ENCODE data around the gene ZBTB44. TPM values are rescaled to one million over a fixed set of nuclear protein-coding genes. Genes with fewer than 3 reads are reported as not detected.

The ZBTB44 gene, protein sequence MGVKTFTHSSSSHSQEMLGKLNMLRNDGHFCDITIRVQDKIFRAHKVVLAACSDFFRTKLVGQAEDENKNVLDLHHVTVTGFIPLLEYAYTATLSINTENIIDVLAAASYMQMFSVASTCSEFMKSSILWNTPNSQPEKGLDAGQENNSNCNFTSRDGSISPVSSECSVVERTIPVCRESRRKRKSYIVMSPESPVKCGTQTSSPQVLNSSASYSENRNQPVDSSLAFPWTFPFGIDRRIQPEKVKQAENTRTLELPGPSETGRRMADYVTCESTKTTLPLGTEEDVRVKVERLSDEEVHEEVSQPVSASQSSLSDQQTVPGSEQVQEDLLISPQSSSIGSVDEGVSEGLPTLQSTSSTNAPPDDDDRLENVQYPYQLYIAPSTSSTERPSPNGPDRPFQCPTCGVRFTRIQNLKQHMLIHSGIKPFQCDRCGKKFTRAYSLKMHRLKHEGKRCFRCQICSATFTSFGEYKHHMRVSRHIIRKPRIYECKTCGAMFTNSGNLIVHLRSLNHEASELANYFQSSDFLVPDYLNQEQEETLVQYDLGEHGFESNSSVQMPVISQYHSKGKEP
- 125 TPM for total RNA-seq

DNA sequence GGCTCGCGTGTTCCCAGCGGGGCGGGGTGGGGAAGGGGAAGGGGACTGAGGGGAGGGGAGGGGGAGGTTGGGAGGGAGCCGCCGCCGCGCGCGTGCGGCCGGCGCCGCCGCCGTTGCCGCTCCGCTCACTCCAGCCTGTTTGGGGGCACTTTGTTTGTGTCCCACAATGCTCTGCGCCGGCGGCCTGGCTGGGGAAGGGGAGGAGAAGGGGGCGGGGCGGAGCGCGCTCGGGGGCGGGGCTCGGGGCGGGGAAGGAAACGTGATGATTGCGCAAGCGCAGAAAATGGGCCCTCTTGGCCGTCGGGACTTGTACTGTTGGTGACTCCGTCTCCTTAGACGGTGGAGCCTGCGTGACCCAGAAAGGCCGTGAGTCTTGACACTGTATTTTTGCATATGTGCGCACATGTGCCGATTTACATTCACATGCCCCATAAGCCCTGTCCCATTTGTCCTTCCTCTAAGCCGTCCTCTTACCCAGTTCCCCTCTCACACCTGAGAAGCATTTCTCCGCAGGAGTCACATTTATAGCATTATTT, at the start of gene ZBTB44:
Gene ZBTB44, minus strand, starts transcription at position 168 of the 536 bp plus-strand sequence. CDS start 53,044 bp downstream, outside the sequence.

Small RNA genes lying within 50 kb of the gene (small RNA-seq; reads per million reads assigned to genes)
- not detected for gene RN7SL778P (ENCODE audit: low replicate concordance)

Other genes with a start within 250 kb of the ZBTB44 start
- gene APLP2, start 245.0 kb downstream of the ZBTB44 start, total RNA-seq: 209 TPM
- gene ST14, start 155.1 kb downstream of the ZBTB44 start, total RNA-seq: 0.31 TPM
- gene ADAMTS8, start 113.7 kb upstream of the ZBTB44 start, total RNA-seq: 2.5 TPM
- 1.6 TPM for gene ADAMTS15, start 133.7 kb upstream of the ZBTB44 start, total RNA-seq